Activated T-cell treated with anti-CD3 and anti-CD28 coated beads, Interleukin-2, amount 50 U/mL, for 1 hour (primary cell): ENCODE measurements around the gene MYO18B.

Experiments used
- DNase-seq: peaks from one replicate; pipeline ENCODE4 v3.0.0-alpha.2; 2020

MYO18B gene

DNA sequence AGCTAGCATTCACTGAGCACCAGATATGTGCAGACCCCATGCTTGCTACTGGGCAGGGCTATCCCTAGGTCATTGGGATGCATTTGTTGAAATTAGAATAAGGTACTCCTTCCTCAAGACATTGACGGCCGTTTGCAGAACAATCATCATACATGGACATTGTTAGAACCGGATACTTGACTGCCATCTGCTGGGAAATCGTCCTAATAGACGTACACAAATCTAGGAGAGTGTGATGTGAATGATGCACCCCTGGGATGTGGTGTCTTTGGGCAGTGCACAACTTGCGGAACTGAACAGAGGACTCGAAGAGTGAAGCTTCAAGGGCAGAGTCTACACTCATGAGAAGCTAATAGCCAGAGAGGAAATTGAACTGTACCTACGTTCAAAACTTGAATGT, 35.9 kb downstream of the MYO18B start:
- no peak for DNase-seq

- no peak for DNase-seq
Measured at GRCh38 chr22:25779426-25779825, 37.4 kb downstream of the MYO18B start.

DNA sequence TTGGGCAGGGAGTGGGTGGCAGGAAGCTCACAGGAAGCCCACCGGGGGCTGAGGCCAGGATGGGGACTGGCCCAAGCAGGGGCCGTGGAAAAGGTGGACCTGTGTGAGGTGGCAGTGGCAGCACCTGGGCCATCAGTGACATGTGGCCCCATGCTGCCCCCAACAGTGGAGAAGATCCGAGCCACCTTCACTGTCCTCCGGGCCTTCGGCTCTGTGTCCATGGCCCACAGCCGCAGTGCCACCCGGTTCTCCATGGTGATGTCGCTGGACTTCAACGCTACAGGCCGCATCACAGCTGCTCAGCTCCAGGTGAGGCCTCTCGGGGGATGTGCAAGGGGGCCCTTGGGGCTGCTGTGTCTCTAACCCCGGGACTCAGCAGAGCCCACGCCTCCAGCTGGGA, 37.9 kb downstream of the MYO18B start:
- DNase-seq: no peak

- DNase-seq: no peak
Measured at GRCh38 chr22:25780673-25781072, 38.7 kb downstream of the MYO18B start.

GRCh38 chr22:25781801-25782200, 39.8 kb downstream of the MYO18B start:
- no peak for DNase-seq

DNA sequence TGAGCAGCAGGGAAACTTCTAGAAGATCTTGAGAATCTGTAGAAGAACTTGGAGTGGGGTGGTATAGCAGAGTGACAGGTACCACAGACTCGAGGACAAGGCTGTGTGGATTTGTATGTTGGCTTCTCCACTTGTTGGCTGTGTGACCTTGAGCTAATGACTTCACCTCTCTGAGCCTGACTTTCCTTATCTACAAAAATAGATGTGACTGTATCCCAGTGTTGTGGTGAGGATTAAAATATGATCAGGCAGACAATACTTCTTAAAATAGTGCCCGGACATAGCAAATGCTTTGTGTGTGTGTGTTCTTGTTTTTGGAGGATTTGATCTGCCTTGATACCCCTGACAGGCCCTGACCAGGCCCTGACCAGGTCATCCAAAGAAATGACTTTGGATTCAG, 40.8 kb downstream of the MYO18B start:
- no peak for DNase-seq

- DNase-seq: no peak
Measured at GRCh38 chr22:25783856-25784255, 41.9 kb downstream of the MYO18B start.

DNA sequence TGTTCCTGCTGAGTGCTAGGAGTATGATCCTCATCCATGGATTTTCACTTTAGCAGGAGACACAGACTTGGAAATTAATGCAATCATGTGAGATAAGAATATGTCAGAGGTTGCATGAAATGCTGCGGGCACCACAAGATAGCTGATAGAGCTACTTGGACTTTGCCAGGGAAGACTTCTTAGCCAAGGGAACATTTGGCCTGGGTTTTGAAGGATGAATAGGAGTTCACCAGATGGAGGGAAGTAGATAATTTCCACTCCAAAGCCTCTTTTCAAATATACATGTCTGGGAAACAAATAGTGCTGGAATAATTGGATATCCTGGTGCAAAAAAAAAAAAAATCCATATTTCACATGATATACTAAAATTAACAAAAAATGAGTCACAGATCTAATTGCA, 44.2 kb downstream of the MYO18B start:
- DNase-seq: no peak

DNA sequence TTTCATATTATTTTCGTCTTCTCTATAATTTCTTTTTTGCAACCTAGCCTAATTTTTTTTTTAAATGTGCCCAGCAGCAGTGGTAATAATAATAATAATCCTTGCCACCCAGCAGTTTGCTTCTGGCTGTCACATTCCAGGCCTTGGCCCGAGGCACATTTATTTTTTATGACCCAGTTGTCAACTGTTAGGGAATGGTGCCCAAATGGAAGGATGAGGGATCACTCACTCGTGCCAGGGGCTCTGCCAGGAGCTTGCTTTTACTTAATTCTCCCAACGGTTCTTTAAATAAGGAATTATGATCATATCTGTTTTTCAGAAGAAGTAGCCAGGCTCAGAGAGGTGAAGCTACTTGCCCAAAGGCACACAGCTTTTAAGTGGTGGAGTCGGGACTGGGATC, 49.6 kb downstream of the MYO18B start:
- no peak for DNase-seq

DNA sequence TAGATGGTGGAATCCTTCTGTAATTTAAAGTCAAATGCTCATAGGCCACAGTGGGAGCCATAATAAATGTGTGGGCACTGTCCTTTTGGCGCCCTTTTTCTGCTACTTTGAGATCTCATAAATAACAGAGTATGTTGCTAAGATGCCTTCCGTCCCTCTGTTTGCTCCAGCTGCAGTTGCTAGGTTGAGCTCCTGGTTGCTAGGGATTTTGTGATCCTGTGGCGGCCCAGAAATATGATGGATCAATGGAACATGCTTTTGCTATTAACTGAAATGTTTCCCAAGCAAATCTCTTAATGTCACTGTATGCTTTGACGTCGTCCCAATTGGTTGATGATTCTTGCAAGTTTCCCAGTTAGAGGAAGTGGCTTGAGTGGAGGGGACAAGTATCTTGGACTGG, 53.5 kb downstream of the MYO18B start:
- no peak for DNase-seq

DNA sequence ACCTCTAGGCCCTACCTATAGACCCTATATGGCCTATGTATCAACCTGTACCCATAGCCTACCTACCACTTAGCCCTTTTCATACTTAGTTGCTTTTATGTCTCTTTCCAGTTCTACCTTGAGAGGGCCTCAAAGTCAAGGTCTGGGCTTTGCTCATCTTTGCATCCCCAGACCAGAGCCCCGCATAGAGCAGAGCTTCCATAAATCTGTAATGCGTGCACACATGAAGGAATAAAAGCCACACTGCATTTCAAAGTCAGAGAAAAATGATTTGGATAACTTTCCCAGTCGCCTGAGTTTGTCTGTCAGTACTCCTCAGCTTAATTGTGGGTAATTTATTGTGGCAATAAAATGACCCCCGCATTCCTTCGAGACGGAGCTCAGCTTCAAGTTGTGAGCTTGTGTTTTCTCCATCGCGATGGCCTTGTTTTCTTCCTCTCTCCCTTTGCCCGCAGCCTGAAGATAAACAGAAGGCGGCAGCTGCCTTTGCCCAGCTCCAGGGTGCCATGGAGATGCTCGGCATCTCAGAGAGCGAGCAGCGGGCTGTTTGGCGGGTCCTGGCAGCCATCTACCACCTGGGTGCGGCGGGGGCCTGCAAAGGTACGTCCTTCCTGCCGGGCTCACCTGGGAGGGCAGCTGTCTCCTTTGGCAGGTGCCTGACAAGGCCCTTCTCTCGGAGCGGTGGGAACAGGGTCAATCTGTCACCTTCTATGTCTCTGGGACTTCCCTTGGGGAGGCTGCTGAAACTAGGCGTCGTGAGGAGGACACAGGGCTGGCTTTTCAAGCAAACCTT, 55.7 kb downstream of the MYO18B start:
- no peak for DNase-seq

DNA sequence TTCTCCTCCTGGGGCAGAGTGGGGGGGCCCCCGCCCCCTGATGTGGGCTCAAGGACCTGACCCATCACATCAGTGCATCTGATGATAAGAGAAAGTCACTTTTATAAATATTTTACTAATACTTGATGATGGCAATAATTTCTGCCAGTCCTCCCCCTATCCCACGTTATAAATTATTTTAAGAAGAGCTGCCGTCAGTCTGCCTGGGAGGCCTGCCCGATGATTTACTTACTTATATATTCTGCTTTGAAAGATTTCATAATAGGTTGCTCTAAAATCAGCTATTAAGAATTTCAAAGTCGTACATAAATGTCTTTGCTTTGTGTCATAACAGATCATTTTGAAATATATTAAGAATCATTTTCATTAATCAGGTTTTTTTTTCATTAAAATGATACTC, 58.8 kb downstream of the MYO18B start:
- DNase-seq: no peak

DNA sequence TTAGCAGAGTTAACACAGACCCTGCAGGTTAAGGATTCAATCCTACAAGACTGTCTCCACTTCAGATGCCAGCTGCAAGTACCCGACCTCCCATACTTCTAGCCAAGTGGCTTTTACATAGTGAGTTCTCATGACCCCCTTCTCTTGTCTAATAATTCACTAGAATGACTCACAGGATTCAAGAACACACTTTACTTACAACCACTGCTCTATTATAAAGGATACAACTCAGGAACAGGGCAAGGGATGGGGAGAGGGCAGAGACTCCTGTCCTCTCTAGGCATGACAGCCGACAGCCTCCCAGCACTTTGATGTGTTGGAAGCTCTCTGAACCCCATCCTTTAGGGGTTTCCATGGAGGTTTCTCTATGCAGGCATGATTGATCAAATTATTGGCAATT, 60.0 kb downstream of the MYO18B start:
- DNase-seq: no peak

DNA sequence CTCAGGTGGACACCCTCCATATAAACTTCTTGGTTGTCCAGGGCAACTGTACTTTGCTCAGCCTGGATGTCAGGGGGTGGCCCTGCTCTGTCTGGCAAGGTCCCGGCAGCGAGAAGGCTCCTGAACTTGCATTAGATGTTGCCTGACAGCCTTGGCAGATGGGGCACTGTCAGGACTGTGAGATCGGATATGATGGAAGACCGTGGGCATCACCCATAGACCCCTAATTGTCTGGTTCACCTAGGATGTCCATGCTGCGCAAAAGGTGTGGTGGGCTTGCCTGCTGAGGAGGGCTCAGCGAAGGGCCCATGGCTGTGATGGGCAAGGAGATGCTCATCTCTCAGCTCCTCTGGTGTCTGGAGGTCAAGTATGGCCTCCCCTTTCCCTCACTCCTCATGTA, 62.7 kb downstream of the MYO18B start:
- no peak for DNase-seq

- no peak for DNase-seq
Measured at GRCh38 chr22:25806579-25806978, 64.6 kb downstream of the MYO18B start.

DNA sequence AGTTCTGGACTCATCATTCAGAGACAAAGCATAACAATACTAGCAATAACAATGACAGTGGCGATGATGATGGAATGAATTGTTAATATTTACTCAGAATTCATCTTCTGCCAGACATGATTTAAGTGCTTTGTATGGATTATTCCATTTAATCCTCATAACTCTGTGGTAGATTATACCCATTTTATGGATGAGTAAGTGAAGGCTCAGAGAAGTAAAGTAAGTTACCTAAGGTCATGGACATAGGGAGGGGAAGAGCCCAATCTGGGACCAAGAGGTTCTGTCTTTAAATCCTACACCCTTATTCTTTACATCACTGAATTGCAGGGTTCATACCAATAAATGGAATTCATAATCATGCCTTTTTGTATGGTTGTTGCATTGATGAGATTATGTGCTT, 72.7 kb downstream of the MYO18B start:
- no peak for DNase-seq

- no peak for DNase-seq
Measured at GRCh38 chr22:25815561-25815960, 73.6 kb downstream of the MYO18B start.

DNA sequence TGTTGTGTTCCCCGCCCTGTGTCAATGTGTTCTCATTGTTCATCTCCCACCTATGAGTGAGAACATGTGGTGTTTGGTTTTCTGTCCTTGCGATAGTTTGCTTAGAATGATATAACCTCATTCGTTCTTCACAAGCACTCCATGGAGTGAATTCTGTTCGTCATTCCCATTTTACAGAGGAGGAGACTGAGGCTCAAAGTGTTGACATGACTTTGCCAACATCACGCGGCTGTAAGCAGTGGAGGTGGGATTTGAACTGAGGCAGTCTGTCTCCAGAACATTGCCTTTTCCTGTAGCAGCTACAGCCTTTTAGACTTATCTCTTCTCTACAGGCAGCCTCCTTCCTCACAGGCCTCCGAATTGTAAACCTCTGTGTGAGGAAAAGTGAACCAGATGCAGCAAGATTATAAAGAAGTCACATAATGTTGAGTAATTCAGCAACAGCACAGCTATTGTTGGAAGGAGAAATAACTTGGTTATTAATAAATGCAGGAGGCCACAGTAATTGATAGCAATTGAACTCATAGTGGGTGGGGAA, 74.6 kb downstream of the MYO18B start:
- no peak for DNase-seq

- DNase-seq: no peak
Measured at GRCh38 chr22:25817092-25817943, 75.3 kb downstream of the MYO18B start.

DNA sequence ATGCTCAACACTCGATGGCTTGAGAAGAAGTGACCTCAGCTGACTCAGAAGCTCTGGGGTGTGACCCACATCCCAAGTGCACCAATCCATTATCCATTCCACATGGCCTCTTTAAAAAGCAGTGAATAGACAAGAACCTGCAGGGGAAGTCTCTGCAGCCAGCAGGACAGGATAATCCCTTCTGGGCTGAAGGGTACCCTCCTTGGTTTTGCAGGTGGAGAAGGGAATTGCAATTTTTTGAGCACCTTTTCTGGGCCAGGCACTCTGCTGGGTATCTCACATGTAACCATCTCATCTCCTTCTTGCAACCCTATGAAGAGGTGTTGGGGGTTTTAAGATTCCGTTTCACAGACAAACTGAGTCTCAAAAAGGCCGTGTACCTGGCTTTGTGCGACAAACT, 76.6 kb downstream of the MYO18B start:
- DNase-seq: no peak

GRCh38 chr22:25822344-25822743, 80.4 kb downstream of the MYO18B start:
- no peak for DNase-seq

DNA sequence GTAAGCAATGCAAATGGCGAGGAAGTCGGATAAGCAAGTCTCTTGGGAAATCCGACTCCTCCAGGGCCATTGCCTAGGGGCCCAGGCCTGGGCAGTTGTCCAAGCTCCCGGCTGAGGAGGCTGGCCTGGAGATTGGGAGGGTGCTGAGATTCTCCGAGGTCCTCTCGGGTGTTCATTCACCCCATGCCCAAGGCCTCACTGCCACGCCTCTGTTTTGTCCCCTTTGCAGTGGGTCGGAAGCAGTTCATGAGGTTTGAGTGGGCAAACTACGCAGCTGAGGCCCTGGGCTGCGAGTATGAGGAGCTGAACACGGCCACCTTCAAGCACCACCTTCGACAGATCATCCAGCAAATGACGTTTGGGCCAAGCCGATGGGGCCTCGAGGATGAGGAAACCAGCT, 81.3 kb downstream of the MYO18B start:
- no peak for DNase-seq

DNA sequence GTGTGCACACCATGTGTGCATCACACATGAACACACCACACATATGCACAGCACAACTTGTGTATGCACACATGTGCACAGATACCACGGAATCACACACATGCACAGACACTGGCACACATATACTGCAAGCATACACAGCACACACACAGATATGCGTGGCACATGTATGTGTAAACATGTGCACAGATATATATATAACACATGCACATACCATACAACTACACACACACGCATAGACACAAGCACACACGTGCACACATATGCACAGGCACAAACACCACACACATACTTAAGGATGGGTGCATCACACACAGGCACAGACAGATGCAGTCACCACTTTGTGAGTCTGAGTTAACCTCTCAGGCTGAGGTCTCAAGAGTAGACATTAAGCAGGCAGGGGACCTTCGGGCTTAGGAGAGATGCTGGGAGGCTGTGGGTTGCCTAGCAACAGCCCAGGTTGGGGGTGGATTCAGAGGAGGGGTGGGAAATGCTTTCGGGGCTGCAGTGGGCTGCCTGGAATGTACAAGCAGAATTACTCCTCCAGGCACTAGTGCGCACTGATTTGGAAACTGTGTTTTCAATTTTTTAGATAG, 82.9 kb downstream of the MYO18B start:
- no peak for DNase-seq

GRCh38 chr22:25827415-25827814, 85.4 kb downstream of the MYO18B start:
- no peak for DNase-seq
